ENCODE results near the gene STH. TPM values are rescaled to one million over a fixed set of nuclear protein-coding genes. Genes with fewer than 3 reads are reported as not detected.

The STH gene
- total RNA-seq, 1 donor from 2014 or later = not detected

GRCh38 chr17:45983614-45984310 is 15.3 kb upstream of the STH start:
- ATAC-seq = no peak
- no peak for DNase-seq (ENCODE audit: low spot score)

DNA sequence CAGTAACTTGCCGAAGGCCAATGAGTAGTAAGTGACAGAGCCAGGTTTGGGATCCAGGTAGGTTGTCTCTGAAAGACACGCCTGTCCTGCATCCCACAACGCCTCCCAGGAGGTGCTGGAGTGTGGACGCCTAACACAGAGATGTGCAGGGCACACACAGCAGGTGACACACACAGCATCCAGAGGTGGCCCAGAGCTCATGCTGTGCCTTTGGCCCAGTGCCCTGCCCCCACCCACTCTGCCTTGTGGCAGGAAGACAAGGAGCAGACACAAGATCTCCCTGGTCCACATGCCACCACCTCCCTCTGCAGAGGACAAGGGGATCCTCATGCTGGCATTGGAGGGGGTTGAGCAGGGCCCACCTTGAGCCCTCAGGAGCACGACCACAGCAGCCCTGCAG is 14.7 kb upstream of the STH start:
- no peak for ATAC-seq
- DNase-seq (ENCODE audit: low spot score) = no peak

DNA sequence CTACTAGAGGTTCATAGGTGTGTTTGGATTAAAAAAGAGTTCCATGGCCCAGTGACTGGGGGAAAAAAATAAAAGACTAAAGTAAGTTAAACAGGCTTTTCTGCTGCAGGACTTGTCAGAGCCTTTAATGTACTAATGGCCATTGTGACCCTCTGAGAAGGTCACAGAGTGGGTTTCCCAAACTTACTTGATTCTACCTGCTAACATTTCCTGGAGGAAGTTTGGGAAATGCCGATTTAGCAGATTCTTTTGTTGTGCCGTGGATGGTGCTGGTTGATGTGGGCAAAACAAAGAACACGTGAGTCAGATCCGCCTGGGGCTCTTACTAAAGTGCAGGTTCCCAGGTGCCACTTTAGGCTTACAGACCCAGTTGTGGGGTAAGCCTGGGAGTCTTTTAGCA is 13.6 kb upstream of the STH start:
- ATAC-seq = no peak

DNA sequence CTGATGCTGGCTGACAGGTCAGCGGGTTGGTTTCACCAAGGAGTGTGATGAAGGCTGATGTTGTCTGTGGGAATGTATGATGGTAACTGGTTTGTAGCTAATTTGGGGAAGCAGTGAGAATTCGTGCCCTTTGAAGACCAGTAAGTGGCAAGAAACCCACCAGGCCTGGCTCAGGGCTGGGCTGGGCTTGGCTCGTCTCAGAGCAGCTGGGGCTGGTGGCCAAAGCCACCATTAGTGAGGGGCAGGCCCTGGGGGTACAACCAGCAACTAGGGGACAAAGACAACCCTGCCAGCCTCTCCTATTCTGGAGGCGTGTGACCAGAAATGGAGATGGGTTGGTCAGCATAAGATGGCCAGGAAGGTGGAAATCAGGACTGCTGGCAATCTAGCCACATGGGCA is 13.0 kb upstream of the STH start:
- ATAC-seq = no peak

More for the DNA sequence above, 13.6 kb upstream of the STH start:
- no peak for DNase-seq (ENCODE audit: low spot score)

GRCh38 chr17:45987706-45988105 is 11.3 kb upstream of the STH start:
- DNase-seq (ENCODE audit: low spot score) (no peak), ATAC-seq (no peak)

More for the DNA sequence above, 13.0 kb upstream of the STH start:
- no peak for DNase-seq (ENCODE audit: low spot score)

GRCh38 chr17:45989759-45990158 is 9.3 kb upstream of the STH start:
- no peak for ATAC-seq
- no peak for DNase-seq (ENCODE audit: low spot score)

DNA sequence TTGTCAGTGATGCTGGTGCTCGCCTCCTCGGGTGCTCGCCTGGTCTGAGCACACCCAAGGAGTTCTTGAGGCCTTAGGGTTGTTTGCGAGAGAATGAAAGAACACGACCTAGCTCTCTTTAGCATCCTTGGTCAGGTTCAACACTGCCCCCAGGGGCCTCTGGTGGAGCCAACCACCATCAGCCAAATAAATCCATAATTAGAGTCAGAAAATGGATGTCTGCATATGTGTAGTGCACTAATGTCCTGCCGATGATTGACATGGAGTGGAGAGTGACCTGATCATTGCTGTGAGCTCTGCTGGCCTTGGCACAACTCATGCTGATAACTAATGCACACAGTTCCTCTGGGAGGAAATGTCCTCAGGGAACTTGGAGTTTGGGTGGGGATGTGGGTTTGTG is 8.2 kb upstream of the STH start:
- ATAC-seq = no peak
- DNase-seq (ENCODE audit: low spot score) = no peak

- no peak for DNase-seq (ENCODE audit: low spot score)
- ATAC-seq = no peak
Observed at GRCh38 chr17:45991341-45991740, 7.7 kb upstream of the STH start.

- ATAC-seq (no peak), DNase-seq (ENCODE audit: low spot score) (no peak)
Observed at GRCh38 chr17:45992175-45992574, 6.9 kb upstream of the STH start.

DNA sequence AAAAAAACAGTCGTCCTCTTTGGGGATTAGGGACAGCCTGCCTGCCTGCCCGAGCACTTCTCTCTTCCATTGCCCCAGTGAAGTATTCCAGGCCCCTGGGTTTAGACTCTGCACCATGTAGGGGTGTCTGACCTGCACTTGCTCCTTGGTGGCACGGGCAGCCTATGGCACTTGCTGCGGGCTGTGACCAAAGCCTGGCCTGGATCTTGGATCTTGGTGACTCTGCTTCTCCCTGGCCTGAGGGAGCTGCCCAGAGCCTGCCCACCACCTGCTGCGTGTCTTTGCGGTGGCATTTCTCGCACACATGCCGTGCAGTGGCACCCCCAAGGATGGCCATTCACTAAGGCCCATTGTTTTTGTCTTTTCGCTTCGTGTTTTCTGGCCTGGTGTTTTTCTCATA is 6.1 kb upstream of the STH start:
- DNase-seq (ENCODE audit: low spot score) (no peak), ATAC-seq (no peak)

GRCh38 chr17:45993962-45994627 is 5.0 kb upstream of the STH start:
- DNase-seq (ENCODE audit: low spot score) (no peak), ATAC-seq (no peak)

DNA sequence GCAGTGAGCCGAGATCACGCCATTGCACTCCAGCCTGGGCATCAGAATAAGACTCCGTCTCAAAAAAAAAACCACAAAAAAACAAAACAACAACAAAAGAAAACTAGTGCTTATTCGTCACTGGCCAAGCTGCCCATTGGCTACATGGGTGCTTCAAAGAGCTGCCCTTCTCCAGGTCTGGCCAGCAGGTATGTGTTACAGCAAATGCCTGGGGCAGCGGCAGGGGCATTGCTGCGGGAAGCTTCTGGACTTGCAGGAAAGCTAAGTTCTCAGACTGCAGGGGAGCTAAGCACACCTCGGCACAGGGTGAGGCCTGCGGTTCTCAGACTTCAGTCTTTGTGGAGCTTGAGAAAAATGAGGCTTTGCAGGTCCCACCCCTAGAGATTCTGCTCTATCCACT is 4.1 kb upstream of the STH start:
- DNase-seq (ENCODE audit: low spot score) (no peak), ATAC-seq (no peak)

GRCh38 chr17:45995627-45996270 is 3.3 kb upstream of the STH start:
- ATAC-seq = peak; percentile 19

DNA sequence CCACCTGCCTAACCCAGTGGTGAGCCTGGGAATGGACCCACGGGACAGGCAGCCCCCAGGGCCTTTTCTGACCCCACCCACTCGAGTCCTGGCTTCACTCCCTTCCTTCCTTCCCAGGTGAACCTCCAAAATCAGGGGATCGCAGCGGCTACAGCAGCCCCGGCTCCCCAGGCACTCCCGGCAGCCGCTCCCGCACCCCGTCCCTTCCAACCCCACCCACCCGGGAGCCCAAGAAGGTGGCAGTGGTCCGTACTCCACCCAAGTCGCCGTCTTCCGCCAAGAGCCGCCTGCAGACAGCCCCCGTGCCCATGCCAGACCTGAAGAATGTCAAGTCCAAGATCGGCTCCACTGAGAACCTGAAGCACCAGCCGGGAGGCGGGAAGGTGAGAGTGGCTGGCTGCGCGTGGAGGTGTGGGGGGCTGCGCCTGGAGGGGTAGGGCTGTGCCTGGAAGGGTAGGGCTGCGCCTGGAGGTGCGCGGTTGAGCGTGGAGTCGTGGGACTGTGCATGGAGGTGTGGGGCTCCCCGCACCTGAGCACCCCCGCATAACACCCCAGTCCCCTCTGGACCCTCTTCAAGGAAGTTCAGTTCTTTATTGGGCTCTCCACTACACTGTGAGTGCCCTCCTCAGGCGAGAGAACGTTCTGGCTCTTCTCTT is 2.6 kb upstream of the STH start:
- ATAC-seq (no peak), DNase-seq (ENCODE audit: low spot score) (no peak)

More at GRCh38 chr17:45995627-45996270, 3.3 kb upstream of the STH start:
- DNase-seq (ENCODE audit: low spot score) = no peak

- no peak for DNase-seq (ENCODE audit: low spot score)
- ATAC-seq = no peak
Observed at GRCh38 chr17:45997166-45997565, 1.9 kb upstream of the STH start.

- DNase-seq (ENCODE audit: low spot score) (no peak), ATAC-seq (no peak)
Observed at GRCh38 chr17:45997624-45998023, 1.4 kb upstream of the STH start.

DNA sequence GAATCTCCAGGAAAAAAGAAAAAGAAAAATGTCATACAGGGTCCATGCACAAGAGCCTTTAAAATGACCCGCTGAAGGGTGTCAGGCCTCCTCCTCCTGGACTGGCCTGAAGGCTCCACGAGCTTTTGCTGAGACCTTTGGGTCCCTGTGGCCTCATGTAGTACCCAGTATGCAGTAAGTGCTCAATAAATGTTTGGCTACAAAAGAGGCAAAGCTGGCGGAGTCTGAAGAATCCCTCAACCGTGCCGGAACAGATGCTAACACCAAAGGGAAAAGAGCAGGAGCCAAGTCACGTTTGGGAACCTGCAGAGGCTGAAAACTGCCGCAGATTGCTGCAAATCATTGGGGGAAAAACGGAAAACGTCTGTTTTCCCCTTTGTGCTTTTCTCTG is 845 bp downstream of the STH start:
- no peak for ATAC-seq
- no peak for DNase-seq (ENCODE audit: low spot score)

DNA sequence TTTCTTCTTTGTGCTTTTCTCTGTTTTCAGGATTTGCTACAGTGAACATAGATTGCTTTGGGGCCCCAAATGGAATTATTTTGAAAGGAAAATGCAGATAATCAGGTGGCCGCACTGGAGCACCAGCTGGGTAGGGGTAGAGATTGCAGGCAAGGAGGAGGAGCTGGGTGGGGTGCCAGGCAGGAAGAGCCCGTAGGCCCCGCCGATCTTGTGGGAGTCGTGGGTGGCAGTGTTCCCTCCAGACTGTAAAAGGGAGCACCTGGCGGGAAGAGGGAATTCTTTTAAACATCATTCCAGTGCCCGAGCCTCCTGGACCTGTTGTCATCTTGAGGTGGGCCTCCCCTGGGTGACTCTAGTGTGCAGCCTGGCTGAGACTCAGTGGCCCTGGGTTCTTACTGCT is 1.2 kb downstream of the STH start:
- DNase-seq (ENCODE audit: low spot score) (no peak), ATAC-seq (no peak)

DNA sequence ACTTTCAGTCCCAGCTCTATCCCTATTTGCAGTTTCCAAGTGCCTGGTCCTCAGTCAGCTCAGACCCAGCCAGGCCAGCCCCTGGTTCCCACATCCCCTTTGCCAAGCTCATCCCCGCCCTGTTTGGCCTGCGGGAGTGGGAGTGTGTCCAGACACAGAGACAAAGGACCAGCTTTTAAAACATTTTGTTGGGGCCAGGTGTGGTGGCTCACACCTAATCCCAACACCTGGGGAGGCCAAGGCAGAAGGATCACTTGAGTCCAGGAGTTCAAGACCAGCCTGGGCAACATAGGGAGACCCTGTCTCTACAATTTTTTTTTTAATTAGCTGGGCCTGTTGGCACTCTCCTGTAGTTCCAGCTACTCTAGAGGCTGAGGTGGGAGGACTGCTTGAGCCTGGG is 1.7 kb downstream of the STH start:
- DNase-seq (ENCODE audit: low spot score) (no peak), ATAC-seq (no peak)

GRCh38 chr17:46001390-46002310 is 2.6 kb downstream of the STH start:
- no peak for ATAC-seq
- no peak for DNase-seq (ENCODE audit: low spot score)

Measured in left lobe of liver (tissue), 2 donors.